Measurements from ENCODE around the gene TRIM65. TPM values are rescaled to one million over a fixed set of nuclear protein-coding genes. Genes with fewer than 3 reads are reported as not detected.

The TRIM65 gene
- total and polyA plus RNA-seq, 2 of the 13 experiments (the other 11 are each of a cell fraction or from before 2014, with no cell fraction given) = 10.3 to 22.4 TPM

DNA sequence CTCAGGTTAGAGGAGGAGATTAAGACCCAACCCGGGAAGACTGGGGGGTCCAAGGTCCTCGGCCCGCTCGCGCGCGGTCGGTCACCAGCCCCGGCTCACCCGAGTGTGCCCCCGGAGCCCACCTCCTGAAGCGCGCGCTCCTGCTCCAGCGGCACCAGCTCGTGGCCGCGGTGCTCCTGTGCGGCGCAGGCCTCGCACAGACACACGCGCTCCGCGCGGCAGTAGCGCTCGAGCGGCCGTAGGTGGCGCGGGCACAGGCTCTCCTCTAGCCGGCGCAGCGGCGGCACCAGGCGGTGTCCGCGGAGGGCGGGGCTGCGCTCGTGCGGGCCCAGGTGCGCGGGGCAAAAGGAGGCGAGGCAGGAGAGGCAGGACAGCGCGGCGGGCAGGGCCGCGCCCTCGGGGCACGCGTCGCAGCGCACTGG, 19.0 kb downstream of the TRIM65 start (continued):
- TF ChIP-seq HINFP (CRISPR knock-in tag; IDR thresholded peaks at IDR 0.05; ENCODE audit: low read depth) (0 out of 2 replicates have a peak, but pooled peaks have one; percentile 76), TFDP2 (CRISPR knock-in tag; IDR thresholded peaks at IDR 0.05) (peak; percentile 63), SRY (CRISPR knock-in tag; IDR thresholded peaks at IDR 0.05) (peak; percentile 3; the same call in 1 of the 2 replicates), SOX13 (IDR thresholded peaks at IDR 0.05) (no peak; the same call in 1 of the 2 replicates), SOX13 (CRISPR knock-in tag; conservative IDR thresholded peaks at IDR 0.05 in 1 of 2, IDR thresholded peaks at IDR 0.05 in 1 of 2) (peak in 1 of 2 experiments; percentile 74; a peak in 2 of 4 replicates), ZC3H13 (CRISPR knock-in tag; IDR thresholded peaks at IDR 0.05) (peak; percentile 98), KLF16 (CRISPR knock-in tag; IDR thresholded peaks at IDR 0.05) (peak in 1 of 2 experiments; percentile 93; a peak in 1 of 4 replicates), RAD21 (CRISPR knock-in tag; IDR thresholded peaks at IDR 0.05) (peak; percentile 90), ZNF354B (CRISPR knock-in tag; IDR thresholded peaks at IDR 0.05) (no peak), TCF12 (IDR thresholded peaks at IDR 0.05) (no peak), TCF12 (CRISPR knock-in tag; IDR thresholded peaks at IDR 0.05) (no peak), TGIF2 (CRISPR knock-in tag; IDR thresholded peaks at IDR 0.05) (peak; percentile 22; the same call in 1 of the 2 replicates), ADNP (CRISPR knock-in tag; IDR thresholded peaks at IDR 0.05) (peak; percentile 72; the same call in 1 of the 2 replicates), STAG1 (CRISPR knock-in tag; IDR thresholded peaks at IDR 0.05) (peak; percentile 47), NFIB (CRISPR knock-in tag; IDR thresholded peaks at IDR 0.05; ENCODE audit: borderline replicate concordance) (no peak), CBX5 (CRISPR knock-in tag; IDR thresholded peaks at IDR 0.05; ENCODE audit: borderline replicate concordance) (no peak; the same call in 1 of the 2 replicates), FLYWCH1 (CRISPR knock-in tag; IDR thresholded peaks at IDR 0.05) (peak; percentile 91)
- TF ChIP-seq, protein P1, sequence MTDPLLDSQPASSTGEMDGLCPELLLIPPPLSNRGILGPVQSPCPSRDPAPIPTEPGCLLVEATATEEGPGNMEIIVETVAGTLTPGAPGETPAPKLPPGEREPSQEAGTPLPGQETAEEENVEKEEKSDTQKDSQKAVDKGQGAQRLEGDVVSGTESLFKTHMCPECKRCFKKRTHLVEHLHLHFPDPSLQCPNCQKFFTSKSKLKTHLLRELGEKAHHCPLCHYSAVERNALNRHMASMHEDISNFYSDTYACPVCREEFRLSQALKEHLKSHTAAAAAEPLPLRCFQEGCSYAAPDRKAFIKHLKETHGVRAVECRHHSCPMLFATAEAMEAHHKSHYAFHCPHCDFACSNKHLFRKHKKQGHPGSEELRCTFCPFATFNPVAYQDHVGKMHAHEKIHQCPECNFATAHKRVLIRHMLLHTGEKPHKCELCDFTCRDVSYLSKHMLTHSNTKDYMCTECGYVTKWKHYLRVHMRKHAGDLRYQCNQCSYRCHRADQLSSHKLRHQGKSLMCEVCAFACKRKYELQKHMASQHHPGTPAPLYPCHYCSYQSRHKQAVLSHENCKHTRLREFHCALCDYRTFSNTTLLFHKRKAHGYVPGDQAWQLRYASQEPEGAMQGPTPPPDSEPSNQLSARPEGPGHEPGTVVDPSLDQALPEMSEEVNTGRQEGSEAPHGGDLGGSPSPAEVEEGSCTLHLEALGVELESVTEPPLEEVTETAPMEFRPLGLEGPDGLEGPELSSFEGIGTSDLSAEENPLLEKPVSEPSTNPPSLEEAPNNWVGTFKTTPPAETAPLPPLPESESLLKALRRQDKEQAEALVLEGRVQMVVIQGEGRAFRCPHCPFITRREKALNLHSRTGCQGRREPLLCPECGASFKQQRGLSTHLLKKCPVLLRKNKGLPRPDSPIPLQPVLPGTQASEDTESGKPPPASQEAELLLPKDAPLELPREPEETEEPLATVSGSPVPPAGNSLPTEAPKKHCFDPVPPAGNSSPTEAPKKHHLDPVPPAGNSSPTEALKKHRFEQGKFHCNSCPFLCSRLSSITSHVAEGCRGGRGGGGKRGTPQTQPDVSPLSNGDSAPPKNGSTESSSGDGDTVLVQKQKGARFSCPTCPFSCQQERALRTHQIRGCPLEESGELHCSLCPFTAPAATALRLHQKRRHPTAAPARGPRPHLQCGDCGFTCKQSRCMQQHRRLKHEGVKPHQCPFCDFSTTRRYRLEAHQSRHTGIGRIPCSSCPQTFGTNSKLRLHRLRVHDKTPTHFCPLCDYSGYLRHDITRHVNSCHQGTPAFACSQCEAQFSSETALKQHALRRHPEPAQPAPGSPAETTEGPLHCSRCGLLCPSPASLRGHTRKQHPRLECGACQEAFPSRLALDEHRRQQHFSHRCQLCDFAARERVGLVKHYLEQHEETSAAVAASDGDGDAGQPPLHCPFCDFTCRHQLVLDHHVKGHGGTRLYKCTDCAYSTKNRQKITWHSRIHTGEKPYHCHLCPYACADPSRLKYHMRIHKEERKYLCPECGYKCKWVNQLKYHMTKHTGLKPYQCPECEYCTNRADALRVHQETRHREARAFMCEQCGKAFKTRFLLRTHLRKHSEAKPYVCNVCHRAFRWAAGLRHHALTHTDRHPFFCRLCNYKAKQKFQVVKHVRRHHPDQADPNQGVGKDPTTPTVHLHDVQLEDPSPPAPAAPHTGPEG (CRISPR knock-in tag; IDR thresholded peaks at IDR 0.05) = peak; percentile 52; the same call in 1 of the 2 replicates
- TF ChIP-seq, protein P2, sequence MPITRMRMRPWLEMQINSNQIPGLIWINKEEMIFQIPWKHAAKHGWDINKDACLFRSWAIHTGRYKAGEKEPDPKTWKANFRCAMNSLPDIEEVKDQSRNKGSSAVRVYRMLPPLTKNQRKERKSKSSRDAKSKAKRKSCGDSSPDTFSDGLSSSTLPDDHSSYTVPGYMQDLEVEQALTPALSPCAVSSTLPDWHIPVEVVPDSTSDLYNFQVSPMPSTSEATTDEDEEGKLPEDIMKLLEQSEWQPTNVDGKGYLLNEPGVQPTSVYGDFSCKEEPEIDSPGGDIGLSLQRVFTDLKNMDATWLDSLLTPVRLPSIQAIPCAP (CRISPR knock-in tag; IDR thresholded peaks at IDR 0.05; ENCODE audit: low read depth) = 0 out of 2 replicates have a peak, but pooled peaks have one; percentile 74

Measured in HepG2 (cell line).